ENCODE measurements around the gene GPATCH1.
"Not testable (repeated sequence)": the region's sequence is repeated elsewhere in the genome, so short reads cannot be mapped to it uniquely, and the experiment has no call there.

Gene GPATCH1

DNA sequence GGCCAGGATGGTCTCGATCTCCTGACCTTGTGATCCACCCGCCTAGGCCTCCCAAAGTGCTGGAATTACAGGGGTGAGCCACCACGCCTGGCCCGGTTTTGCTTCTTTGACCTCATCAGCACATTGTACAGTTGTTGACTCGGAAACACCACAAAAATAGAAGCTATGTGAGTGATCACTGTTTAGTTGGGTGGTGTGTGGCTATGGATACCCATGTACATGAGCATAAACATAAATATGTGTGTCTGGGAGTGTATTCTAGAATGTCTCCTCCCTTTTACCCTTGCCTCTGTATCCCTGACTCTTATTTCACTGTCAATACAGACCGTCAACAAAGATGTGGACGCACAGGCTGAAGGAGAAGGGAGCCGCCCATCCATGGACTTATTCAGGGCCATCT lies 36.5 kb downstream of the GPATCH1 start:
- no peak for DNase-seq

DNA sequence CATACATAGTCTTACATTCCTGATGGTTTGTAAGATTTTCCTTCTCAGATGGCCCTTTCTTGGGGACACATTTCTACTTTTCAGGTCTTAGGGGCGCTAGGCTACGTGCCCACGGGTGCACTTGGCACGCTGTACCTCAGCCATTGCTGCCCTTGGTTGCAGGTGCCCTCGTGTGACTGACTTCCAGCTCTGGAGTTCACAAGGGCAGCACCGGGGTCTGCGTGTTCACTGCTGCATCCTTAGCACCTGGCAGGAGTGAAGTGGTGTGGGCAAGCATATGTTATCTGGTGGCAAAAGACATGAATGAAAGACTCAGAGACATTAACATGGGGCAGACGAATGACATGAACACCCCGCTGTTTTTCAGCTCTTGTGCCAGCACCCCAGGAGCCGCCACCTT lies 37.7 kb downstream of the GPATCH1 start:
- DNase-seq: no peak

DNA sequence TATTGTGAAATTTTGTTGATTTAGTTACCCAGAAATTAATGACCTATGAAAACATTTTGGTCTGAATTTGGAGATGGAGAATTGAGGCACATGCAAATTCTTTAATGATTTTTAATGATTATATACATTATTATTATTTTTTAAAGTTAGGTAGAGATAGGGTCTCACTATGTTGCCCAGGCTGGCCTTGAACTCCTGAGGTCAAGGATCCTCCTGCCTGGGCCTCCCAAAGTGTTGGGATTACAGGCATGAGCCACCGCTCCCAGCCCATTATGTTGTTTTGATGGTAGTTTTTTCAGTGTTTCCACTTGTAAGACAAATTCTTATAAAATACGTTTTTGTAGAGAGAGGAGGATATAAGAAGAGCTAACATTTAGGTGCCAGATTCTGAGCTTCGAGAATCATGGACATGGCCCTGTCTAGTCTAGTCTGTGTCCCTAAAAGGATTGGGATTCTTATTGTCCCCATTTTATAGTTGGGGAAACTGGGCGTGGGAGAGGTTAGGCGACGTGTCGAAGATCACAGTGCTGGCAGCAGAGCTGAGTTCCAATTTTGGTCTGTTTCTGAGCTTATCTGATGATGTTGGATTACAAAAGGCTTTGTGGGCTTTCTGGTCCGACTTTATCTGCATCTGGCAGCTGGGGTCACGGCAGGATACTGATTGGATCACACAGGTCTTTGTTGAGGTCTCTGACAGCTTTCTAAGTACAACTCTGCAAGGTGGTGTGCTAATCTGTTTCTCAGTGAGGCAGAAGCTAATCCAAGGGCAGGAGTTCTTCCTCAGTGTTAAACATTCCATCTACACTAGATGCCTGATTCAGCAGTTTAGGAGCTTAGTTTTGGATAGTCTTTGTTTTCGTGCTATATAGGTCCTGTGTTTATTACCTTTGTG lies 43.5 kb downstream of the GPATCH1 start:
- DNase-seq: no peak

DNA sequence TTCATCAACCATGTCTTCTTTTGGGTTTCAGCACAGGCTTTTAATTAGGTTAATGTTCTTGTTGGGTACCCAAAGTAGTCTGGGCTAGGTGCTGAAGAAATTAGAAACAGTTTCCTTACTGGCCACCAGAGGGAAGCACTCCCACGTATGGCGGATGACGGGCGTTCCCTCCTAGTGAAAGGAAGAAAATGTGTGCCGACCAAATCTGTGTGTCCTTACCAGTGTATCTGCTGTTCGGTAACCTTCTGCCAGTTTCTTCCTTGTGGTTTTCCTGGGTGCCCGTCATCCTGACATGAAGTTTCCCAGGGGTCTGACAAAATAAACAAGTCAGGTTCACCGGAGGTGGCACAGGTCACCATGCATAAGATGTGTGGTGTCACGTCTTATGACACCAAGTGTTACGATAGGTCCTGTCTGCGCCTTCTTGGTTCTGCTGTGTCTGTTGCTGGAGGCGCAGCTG lies 45.0 kb downstream of the GPATCH1 start:
- peak; percentile 70 for DNase-seq

DNA sequence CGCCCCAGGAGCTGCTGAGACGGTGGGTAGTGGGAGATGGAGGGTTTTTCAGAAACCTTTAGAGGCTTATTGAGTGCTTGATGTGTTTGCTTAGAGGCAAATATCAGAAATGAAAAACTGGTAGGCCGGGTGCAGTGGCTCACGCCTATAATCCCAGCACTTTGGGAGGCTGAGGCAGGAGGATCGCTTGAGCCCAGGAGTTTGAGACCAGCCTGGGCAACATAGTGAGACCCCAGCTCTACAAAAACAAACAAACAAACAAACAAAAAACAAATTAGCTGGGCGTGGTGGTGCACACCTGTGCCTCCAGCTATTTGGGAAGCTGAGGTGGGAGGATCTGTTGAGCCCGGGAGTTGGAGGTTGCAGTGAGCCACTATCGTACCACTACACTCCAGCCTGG lies 45.7 kb downstream of the GPATCH1 start:
- not testable (repeated sequence) for DNase-seq

DNA sequence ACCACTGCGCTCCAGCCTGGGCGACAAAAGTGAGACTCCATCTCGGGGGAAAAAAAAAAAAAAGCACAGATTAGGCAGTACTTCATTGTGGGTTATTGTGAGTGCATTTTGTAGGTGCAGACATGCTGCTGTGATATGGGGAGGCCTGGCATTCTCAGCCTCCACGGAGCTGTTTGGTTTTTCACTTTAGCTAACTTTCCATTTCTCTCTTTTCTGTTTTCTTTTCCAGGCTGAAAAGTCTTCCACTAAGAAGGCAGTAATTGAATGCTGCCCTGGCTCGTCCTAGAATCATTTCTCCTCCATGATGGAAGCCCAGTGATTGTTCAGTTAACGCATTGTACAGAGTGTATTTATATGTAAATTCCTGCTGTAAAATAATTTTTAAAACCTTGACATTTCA lies 48.9 kb downstream of the GPATCH1 start:
- DNase-seq: no peak

DNA sequence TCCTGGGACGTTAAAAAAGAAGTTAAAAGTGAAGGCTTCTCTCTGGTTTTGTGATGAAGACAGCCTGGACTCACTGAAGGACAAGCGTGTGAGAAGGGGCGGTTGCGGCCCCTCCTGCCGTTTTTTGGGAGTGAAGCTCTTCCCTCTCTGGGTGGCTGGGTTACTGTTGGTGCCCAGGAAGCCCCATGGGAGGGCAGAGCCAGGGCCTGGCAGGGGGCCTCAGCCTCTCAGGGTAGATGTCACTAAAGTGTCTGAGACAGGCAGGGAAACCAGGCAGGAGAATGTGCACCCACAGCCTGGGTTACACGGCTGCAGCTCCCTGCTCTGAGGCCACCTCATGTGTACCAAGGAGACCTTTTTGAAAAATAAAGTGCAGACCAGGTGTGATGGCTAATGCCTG lies 49.5 kb downstream of the GPATCH1 start:
- DNase-seq: no peak

DNA sequence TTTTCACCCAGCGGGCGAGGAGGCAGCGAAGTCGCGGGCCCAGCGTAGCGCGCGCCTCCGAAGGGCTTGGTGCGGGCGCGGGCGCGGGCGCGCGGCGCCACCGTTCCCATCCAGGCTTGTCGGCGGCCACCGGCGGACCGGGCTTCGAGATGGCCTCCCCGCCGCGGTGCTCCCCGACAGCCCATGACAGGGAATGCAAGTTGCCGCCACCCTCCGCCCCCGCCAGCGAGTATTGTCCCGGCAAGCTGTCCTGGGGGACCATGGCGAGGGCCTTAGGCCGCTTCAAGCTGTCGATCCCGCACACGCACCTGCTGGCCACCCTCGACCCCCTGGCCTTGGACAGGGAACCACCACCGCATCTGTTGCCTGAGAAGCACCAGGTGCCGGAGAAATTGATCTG lies 51.0 kb downstream of the GPATCH1 start, which contains the start of gene WDR88:
TSS of gene WDR88 (plus strand) at position 94 of the 400 bp plus-strand sequence. CDS start at position 150, 56 bp downstream.
- no peak for DNase-seq

DNA sequence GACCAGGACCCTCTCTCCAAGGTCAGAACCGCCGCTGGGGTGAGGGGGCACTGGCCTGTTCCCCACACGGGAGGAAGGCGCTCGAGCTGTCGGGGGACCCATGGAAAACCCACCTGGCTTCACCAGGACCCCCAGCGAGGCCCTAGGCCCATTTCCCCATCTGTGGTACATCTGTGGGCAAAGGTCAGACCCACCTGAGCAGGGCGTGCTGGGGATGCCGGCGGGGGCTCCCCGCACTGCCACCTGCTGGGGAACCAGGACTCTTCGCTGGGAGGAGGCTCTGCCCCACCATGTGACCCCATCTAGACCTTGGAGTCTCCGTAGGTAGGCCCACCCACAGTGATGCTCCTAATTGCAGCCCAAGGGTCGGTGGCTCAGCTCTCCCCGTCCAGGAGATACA lies 51.4 kb downstream of the GPATCH1 start:
- DNase-seq: no peak

DNA sequence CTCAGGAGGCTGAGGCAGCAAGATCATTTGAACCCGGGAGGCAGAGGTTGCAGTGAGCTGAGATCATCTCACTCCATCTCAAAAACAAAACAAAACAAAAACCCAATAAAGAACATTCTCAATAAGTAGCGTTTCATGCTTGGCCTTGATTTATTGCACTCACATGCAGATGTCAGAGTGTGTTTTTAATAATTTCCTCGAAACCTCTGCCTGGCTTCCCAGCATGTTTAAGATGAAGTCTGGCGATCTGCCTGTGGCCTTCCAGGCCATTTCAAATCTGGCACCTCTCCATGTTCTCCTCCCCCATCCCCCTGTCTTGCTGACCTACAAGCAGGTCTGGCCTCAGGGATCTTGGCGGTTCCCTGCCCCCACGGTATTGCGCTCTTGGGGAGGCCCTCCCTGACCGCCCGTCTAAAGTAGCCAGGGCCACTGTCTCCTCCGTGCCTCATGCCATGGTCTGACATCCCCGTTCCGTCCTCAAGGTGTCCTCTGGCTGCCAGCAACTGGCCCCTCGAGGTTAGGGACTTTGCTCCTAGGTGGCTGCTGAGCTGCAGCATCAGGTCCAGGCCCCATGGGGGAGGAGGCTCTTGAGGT lies 52.6 kb downstream of the GPATCH1 start:
- DNase-seq: no peak

DNA sequence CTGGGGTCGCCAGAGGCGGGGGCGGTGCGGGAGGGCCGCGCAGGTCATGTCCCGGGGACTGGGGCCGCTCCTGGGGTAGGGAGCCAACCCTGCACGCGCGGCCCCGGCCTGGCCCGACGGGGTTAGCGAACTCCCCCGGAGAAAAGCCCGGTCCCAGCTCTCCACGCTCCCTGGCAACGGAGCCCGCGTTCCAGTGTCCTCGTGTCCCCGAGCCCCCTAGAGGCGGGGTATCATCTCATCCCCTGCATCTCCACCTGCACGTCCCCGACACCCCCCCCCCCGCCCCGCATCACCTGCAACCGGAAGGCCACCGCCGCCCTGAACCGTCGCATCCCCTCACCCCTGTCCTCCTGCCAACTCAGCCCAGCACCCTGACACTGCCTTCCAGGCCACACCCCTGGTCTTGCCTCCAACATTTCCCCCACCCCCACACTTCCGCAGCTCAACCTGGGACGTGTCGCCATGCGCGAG lies 53.6 kb downstream of the GPATCH1 start:
- no peak for DNase-seq

DNA sequence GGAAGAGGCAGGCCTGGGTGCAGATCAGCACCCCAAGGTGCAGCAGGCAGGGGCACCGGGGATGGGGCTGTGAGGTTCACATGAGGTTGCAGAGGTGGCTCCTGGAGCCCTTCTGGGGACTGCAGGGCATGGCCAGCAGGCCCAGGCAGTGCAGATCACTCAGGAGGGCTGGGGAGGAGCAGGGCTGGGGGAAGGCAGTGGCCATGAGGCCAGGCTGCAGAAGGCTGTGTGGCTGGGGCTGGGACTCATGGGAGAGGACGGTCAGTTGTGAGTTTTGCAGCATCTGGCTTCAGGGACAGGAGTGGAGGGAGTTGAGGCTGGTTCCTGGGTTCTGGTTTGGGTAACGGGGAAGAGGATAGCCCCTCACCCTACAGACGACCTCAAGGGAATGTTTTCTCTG lies 58.2 kb downstream of the GPATCH1 start:
- no peak for DNase-seq

DNA sequence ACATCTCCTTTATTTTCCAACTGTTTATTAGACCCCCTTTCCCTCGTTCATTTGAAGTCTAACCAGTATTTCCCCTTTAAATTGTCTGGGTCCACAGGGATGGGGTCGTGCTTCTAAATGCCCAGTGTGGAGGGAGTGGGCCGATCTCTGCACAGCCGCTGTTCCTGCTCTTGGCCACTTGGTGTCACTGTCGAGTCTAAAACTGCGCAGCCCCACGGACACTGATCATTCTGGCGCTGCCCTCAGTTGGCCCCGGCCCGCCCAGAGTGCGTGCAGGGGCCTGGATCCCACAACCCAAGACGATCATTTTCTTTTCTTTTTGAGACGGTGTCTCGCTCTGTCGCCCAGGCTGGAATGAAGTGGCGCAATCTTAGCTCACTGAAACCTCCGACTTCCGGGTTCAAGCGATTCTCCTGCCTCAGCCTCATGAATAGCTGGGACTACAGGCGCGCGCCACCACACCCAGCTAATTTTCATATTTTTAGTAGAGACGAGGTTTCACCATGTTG lies 63.0 kb downstream of the GPATCH1 start:
- peak; percentile 43 for DNase-seq

DNA sequence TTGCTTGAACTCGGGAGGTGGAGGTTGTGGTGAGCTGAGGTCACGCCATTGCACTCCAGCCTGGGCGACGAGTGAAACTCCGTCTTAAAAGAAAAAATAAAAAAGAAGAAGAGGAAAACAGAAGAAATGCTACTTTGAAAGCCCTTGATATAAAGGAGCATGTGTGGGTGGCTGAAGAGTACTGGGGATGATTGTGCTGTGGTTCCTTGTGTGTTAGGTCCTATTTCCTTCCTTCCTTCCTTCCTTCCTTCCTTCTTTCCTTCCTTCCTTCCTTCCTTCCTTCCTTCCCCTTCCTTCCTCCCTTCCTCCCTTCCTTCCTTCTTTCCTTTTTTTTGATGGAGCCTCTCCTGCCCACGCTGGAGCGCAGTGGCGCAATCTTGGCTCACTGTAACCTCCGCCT lies 65.2 kb downstream of the GPATCH1 start:
- DNase-seq: no peak

DNA sequence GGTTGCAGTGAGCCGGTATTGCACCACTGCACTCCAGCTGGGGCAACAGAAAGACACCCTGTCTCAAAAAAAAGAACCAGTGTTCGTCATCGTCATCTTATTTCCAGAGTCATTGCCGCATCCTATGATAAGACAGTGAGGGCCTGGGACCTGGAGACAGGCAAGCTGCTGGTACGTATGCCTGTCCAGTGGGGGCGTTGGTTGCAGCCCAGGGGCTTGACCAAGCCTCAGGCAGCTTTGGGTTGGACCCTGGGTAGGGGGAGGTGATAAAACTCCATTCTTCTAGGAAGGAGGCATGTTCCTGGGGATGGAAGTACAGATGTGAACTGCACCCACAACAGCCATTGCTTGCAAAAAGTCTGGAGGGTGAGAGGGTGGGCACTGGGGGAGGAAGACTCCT lies 66.6 kb downstream of the GPATCH1 start:
- no peak for DNase-seq

DNA sequence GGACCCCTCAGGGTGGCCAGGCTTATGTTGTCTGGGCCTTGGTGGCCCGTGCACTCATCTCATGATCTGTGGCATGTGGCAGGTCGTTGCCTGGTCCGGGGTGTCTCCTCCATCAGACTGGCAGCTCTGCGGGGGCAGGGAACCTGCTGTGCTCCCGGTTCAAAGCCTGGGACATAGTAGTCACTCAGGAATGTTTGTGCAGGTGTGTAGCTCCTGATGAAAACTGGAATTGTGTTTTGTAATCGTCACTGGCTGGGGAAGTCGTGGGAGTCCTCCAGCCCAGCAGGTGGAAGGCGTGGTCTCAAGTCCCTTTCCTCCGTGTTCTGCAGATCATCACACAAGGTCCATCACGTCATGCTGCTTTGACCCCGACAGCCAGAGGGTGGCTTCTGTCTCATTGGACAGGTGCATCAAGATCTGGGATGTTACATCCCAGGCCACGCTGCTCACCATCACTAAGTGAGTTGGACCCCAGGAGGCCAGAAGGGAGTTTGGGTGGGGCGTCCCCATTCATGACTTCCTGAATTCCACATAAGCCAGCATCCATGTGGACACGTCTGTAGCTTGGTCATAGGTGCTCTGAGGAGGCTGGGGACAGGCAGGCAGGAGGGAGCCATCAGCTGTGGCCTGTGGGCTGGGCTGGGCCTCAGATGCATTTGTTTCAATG lies 70.0 kb downstream of the GPATCH1 start:
- no peak for DNase-seq

DNA sequence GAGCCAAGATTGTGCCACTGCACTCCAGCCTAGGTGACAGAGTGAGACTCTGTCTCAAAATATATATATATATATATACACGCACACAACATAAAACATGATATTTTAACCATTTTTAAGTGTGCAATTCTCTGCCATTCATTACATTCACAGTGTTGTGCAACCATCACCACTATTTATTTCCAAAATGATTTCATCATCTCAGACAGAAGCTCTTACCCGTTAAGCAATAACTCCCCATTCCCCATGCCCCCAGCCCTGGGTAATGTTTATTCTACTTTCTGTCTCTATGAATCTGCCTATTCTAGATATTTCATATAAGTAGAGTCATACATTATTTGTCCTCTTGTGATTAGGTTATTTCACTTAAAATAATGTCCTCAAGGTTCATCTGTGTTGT lies 71.2 kb downstream of the GPATCH1 start:
- no peak for DNase-seq

DNA sequence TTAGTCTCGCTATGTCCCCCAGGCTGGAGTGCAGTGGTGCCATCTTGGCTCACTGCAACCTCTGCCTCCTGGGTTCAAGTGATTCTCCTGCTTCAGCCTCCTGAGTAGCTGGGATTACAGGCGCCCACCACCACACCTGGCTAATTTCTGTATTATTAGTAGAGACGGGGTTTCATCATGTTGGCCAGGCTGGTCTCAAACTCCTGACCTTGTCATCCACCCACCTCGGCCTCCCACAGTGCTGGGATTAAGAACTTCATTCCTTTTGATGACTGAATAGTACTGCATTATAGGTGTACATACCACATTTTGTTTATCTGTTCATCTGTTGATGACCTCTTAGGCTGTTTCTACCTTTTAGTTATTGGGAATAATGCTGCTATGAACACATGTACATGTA lies 71.6 kb downstream of the GPATCH1 start:
- DNase-seq: not testable (repeated sequence)

DNA sequence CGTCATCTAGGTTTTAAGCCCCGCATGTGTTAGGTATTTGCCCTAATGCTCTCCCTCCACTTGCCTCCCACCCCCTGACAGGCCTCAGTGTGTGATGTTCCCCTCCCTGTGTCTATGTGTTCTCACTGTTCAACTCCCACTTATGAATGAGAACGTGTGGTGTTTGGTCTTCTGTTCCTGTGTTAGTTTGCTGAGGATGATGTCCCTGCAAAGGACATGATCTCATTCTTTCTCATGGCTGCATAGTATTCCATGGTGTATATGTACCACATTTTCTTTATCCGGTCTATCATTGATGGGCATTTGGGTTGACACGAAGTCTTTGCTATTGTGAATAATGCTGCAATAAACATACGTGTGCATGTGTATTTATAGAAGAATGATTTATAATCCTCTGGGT lies 73.3 kb downstream of the GPATCH1 start:
- not testable (repeated sequence) for DNase-seq

DNA sequence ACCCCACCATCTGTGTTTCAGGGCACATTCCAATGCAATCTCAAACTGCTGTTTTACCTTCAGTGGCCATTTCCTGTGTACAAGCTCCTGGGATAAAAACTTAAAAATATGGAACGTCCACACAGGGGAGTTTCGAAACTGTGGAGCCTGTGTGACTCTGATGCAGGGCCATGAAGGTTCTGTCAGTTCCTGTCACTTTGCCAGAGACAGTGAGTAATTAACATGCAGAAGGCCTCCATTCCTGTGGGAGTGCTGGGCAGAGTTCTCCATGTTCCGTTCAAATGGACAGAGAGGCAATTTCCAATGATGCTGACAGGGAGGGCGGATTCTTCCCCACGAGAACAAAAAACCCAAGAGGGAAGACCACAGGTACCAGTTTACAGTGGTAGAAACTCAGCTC lies 75.4 kb downstream of the GPATCH1 start:
- DNase-seq: peak; percentile 50

DNA sequence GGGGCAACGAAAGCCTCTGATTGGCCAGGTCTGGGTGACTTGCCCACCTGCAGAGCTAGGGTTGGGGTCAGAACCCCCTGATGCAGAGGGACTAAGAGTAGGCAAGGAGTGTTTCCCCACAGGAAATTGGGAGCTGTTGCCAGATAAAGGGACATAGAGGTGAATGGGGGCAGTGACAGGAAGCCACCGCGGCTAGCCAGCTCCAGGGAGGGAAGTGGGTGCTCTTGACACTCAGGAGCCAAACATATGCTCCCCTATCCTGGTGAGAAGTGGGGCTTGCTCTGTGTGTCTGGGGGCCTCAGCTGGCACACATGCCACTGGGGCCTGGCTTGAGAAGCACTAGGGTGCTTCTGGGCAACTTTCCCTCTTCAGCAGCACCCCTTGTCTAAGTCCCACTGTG lies 76.9 kb downstream of the GPATCH1 start:
- no peak for DNase-seq

DNA sequence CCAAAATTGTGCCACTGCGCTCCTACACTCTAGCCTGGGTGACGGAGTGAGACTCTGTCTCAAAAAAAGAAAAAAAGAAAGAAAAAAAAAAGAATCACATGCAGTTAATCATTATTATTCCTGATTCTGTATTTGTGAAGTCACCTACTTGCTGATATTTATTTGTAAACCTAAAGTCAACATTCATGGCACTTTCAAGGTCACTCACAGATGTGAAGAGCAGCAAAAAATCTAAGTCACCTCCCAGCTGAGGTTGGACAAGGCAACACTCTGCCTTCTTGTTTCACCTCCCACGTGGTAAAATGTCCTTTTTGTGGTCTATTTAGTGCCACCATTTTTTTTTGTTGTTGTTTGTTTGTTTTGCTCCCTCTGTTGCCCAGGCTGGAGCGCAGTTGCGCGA lies 77.4 kb downstream of the GPATCH1 start:
- no peak for DNase-seq

DNA sequence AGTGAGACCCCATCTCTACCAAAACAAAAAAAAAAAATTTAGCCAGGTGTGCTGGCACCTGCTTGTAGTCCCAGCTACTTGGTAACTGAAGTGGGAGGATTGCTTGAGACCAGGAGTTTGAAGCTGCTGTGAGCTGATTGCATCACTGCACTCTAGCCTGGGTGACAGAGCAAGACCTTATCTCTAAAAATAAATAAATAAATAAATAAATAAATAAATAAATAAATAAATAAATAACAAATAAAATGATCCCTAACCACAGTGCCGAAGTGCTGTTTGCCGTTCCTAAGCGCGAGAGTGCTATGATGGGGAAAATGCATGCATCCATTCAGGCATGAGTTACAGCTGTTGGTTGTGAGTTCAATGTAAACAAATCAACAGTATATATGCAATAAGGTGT lies 78.2 kb downstream of the GPATCH1 start:
- DNase-seq: no peak

DNA sequence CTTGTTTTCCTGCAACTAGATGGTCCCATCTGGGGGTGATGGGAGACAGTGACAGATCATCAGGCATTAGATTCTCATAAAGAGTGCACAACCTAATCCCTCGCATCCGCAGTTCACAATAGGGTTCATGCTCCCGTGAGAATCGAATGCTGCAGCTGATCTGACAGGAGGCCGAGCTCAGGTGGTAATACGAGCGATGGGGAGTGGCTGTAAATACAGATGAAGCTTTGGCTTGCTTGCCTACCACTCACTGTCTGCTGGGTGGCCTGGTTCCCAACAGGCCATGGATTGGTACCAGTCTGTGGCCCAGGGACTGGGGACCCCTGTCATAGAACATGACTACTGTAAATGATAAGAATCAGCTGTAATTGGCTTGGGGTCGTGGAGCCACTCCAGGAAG lies 78.9 kb downstream of the GPATCH1 start:
- DNase-seq: no peak

All from HCEC 1CT (cell line).